ENCODE measurements around the gene CACNA1C.

CACNA1C gene

DNA sequence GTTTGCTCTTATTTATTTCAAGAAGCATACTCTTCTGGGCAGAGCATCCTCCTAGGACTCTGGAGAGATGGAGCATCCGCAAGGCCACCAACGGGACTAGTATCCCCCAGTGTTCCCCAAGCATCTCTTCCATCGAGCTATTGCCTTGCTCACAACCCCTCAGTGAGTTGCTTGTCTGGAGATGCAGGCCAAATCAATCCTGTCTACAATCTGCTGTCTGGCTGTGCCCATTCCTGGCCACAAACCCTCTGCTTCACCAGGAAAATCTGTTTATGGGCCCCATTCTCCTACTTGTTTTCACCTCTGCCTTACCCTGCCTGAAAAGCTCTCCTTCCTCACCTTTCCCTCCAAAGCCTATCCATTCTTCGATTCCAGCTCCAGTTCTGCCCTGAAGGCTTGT is 219.2 kb downstream of the CACNA1C start:
- Histone ChIP-seq H3K4me1 (ENCODE audit: low read depth, poor library complexity, severe bottlenecking) (no peaks in the 10 kb centered on the region), H3K4me2 (no peak overlapping the region), H3K27me3 (ENCODE audit: insufficient read depth, low read depth) (no peaks in the 10 kb centered on the region), H3K79me2 (ENCODE audit: insufficient read depth, low read depth) (no peaks in the 10 kb centered on the region), H3K27ac (no peak overlapping the region), H3K9ac (no peak overlapping the region), H2AFZ (ENCODE audit: low read depth) (no peak overlapping the region), H3K36me3 (ENCODE audit: insufficient read depth) (no peaks in the 10 kb centered on the region), H4K20me1 (ENCODE audit: insufficient read depth) (no peaks in the 10 kb centered on the region), H3K4me3 (IDR thresholded peaks at IDR 0.05; ENCODE audit: insufficient read depth, low read depth, low read length) (no peak overlapping the region)
- TF ChIP-seq, protein P1, sequence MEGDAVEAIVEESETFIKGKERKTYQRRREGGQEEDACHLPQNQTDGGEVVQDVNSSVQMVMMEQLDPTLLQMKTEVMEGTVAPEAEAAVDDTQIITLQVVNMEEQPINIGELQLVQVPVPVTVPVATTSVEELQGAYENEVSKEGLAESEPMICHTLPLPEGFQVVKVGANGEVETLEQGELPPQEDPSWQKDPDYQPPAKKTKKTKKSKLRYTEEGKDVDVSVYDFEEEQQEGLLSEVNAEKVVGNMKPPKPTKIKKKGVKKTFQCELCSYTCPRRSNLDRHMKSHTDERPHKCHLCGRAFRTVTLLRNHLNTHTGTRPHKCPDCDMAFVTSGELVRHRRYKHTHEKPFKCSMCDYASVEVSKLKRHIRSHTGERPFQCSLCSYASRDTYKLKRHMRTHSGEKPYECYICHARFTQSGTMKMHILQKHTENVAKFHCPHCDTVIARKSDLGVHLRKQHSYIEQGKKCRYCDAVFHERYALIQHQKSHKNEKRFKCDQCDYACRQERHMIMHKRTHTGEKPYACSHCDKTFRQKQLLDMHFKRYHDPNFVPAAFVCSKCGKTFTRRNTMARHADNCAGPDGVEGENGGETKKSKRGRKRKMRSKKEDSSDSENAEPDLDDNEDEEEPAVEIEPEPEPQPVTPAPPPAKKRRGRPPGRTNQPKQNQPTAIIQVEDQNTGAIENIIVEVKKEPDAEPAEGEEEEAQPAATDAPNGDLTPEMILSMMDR (conservative IDR thresholded peaks at IDR 0.05; ENCODE audit: low read depth, low read length), result no peak

DNA sequence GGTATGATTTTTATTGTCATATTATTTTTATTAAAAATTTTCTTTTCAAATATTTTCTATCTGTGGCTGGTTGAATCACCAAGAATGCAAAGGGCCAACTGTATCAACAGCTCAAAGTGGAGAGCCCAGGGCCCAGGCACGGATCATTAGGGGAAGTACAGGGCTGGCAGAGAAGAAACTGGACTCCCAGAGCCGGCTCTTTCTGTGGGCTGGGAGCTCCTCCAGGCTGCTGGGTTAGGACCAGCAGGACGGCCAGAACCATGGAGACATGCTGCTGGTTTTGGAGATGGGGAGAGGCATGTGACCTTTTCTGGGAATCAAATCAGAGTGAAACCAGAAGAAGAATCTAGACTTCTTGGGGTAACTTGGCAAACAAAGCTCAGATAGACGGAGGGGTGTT is 220.5 kb downstream of the CACNA1C start:
- Histone ChIP-seq H3K36me3 (ENCODE audit: insufficient read depth) (no peaks in the 10 kb centered on the region), H4K20me1 (ENCODE audit: insufficient read depth) (no peaks in the 10 kb centered on the region), H2AFZ (ENCODE audit: low read depth) (no peak overlapping the region), H3K4me3 (IDR thresholded peaks at IDR 0.05; ENCODE audit: insufficient read depth, low read depth, low read length) (no peak overlapping the region), H3K27me3 (ENCODE audit: insufficient read depth, low read depth) (no peaks in the 10 kb centered on the region), H3K4me2 (no peak overlapping the region), H3K9ac (no peak overlapping the region), H3K79me2 (ENCODE audit: insufficient read depth, low read depth) (no peaks in the 10 kb centered on the region), H3K27ac (no peak overlapping the region), H3K4me1 (ENCODE audit: low read depth, poor library complexity, severe bottlenecking) (no peaks in the 10 kb centered on the region)
- TF ChIP-seq, protein P1 (conservative IDR thresholded peaks at IDR 0.05; ENCODE audit: low read depth, low read length), result no peak

DNA sequence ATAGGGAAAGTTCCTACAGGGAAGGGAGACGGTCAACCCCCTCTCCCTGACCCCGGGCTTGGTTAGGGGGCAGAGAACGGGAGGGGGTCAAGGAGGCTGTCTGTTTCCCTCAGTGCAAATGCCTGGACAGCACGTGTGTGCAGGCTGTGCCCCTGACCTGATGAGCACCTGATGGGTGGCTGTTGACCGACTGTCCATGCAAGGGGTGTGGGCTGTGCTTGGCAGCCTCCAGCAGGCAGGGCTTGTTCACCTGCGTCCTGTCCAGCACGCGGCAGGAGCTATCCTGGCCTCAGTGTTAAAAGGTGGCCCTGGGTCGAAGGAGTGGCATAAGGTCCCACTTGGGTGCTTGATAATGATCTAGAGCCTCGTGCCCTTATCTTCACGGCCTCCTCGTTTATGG is 221.0 kb downstream of the CACNA1C start:
- no peaks in the 10 kb centered on the region for H3K27me3 ChIP-seq (ENCODE audit: insufficient read depth, low read depth)
- no peak overlapping the region for H3K9ac ChIP-seq
- no peak overlapping the region for H3K4me2 ChIP-seq
- no peak overlapping the region for H3K27ac ChIP-seq
- H4K20me1 ChIP-seq (ENCODE audit: insufficient read depth), result no peaks in the 10 kb centered on the region
- no peaks in the 10 kb centered on the region for H3K4me1 ChIP-seq (ENCODE audit: low read depth, poor library complexity, severe bottlenecking)
- no peak overlapping the region for H2AFZ ChIP-seq (ENCODE audit: low read depth)
- H3K79me2 ChIP-seq (ENCODE audit: insufficient read depth, low read depth), result no peaks in the 10 kb centered on the region
- TF ChIP-seq, protein P1 (conservative IDR thresholded peaks at IDR 0.05; ENCODE audit: low read depth, low read length), result no peak
- no peak overlapping the region for H3K4me3 ChIP-seq (IDR thresholded peaks at IDR 0.05; ENCODE audit: insufficient read depth, low read depth, low read length)
- no peaks in the 10 kb centered on the region for H3K36me3 ChIP-seq (ENCODE audit: insufficient read depth)

DNA sequence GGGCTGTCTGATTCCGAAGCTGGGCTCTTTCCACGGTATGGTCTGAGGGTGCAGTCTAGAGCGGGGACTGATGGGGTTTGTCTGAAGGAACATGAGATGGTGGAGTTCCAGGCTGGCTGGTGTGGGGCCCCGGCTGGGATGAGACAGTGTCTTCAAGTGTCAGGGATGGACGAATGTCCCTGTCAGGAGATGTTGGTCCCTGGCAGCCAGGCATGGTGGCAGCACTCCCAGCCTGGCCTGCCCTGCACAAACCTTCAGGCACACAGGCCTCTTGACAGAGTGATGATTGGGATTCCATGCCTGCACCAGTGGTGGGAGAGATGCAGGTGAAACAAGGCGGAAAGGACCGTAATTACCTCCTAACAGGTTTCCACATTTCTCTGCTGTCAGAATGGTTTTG is 221.9 kb downstream of the CACNA1C start:
- no peak overlapping the region for H3K27ac ChIP-seq
- H3K36me3 ChIP-seq (ENCODE audit: insufficient read depth), result no peaks in the 10 kb centered on the region
- no peaks in the 10 kb centered on the region for H3K27me3 ChIP-seq (ENCODE audit: insufficient read depth, low read depth)
- no peak overlapping the region for H3K4me3 ChIP-seq (IDR thresholded peaks at IDR 0.05; ENCODE audit: insufficient read depth, low read depth, low read length)
- no peak overlapping the region for H2AFZ ChIP-seq (ENCODE audit: low read depth)
- no peak overlapping the region for H3K9ac ChIP-seq
- H3K4me2 ChIP-seq, result no peak overlapping the region
- TF ChIP-seq, protein P1 (conservative IDR thresholded peaks at IDR 0.05; ENCODE audit: low read depth, low read length), result no peak
- no peaks in the 10 kb centered on the region for H3K79me2 ChIP-seq (ENCODE audit: insufficient read depth, low read depth)
- H4K20me1 ChIP-seq (ENCODE audit: insufficient read depth), result no peaks in the 10 kb centered on the region
- H3K4me1 ChIP-seq (ENCODE audit: low read depth, poor library complexity, severe bottlenecking), result no peaks in the 10 kb centered on the region
